ENCODE results near the gene NMT1. TPM values are rescaled to one million over a fixed set of nuclear protein-coding genes. Genes with fewer than 3 reads are reported as not detected.

NMT1 gene
- polyA plus RNA-seq, 1 of the 3 experiments (the other 2 are of a cell fraction), result 30.1 TPM

- no peak for TF ChIP-seq CTCF (IDR thresholded peaks at IDR 0.05)
Measured at GRCh38 chr17:45120558-45120957, 59.4 kb downstream of the NMT1 start (continued).

- CTCF ChIA-PET, result interaction anchor here (3.9 to 9.1 kb wide), 2 partner anchors 11 to 22 kb away, joined by 29 to 169 read pairs; partner anchors contain the start of genes ACBD4 and PLCD3
- peaks cover 13% of the 10 kb centered on the region for H3F3A ChIP-seq (replicated peaks; ENCODE audit: insufficient read depth)
Measured at GRCh38 chr17:45121055-45121454, 59.9 kb downstream of the NMT1 start.

More at GRCh38 chr17:45121055-45121454, 59.9 kb downstream of the NMT1 start:
- H3K4me2 ChIP-seq, result no peak overlapping the region
- H3K79me2 ChIP-seq (ENCODE audit: insufficient read depth), result peaks cover 46% of the 10 kb centered on the region
- no peaks in the 10 kb centered on the region for H3K27me3 ChIP-seq (ENCODE audit: insufficient read depth)
- H3K9me2 ChIP-seq, result no peaks in the 10 kb centered on the region
- H3K9ac ChIP-seq, result no peak overlapping the region
- POLR2A ChIA-PET, result no interaction called here
- peaks cover 10 to 11% of the 10 kb centered on the region in 2 experiments for H3K36me3 ChIP-seq (replicated peaks in 1 of 2; ENCODE audit: control insufficient read depth in 1 of 2, insufficient read depth in 2 of 2, low read length in 1 of 2)
- H2AFZ ChIP-seq (ENCODE audit: low read depth), result no peak overlapping the region
- DNase-seq, result no peak
- H3K4me3 ChIP-seq (ENCODE audit: low read depth in 2 of 2, low read length in 1 of 2), result no peak overlapping the region
- no peaks in the 10 kb centered on the region for H3K9me3 ChIP-seq
- peaks cover 18 to 29% of the 10 kb centered on the region in 2 experiments; a peak in 3 of 4 replicates for H3K4me1 ChIP-seq (ENCODE audit: control insufficient read depth in 1 of 2, insufficient read depth in 2 of 2, low read depth in 1 of 2, low read length in 1 of 2)
- WGBS (ENCODE audit: low lambda C conversion rate), result 95% methylated on average over 34 of the region's 45 CpGs
- H3K27ac ChIP-seq (ENCODE audit: low read depth in 2 of 2, low read length in 1 of 2), result no peak overlapping the region
- H4K20me1 ChIP-seq (ENCODE audit: insufficient read depth), result no peaks in the 10 kb centered on the region
- TF ChIP-seq FOXJ3 (CRISPR knock-in tag; IDR thresholded peaks at IDR 0.05) (no peak), PBX3 (IDR thresholded peaks at IDR 0.05) (no peak), YY1 (IDR thresholded peaks at IDR 0.05; ENCODE audit: low read depth) (no peak), CTCF (IDR thresholded peaks at IDR 0.05) (no peak), FOXM1 (IDR thresholded peaks at IDR 0.05; ENCODE audit: low read depth) (no peak), IRF3 (IDR thresholded peaks at IDR 0.05; ENCODE audit: low read depth, low read length) (no peak), RAD21 (IDR thresholded peaks at IDR 0.05; ENCODE audit: low read length) (no peak), SIN3A (IDR thresholded peaks at IDR 0.05; ENCODE audit: borderline replicate concordance, low read depth, low read length) (no peak), JUND (IDR thresholded peaks at IDR 0.05) (no peak), EZH2phosphoT487 (IDR thresholded peaks at IDR 0.05; ENCODE audit: borderline replicate concordance, low read depth) (no peak), USF2 (IDR thresholded peaks at IDR 0.05; ENCODE audit: borderline replicate concordance, low read depth, low read length) (no peak), ELF1 (IDR thresholded peaks at IDR 0.05) (no peak), REST (IDR thresholded peaks at IDR 0.05; ENCODE audit: low read depth, low read length) (no peak), MXI1 (IDR thresholded peaks at IDR 0.05; ENCODE audit: low read depth, low read length) (no peak), RXRA (IDR thresholded peaks at IDR 0.05; ENCODE audit: borderline replicate concordance, low read depth) (no peak), GATA2 (CRISPR knock-in tag; IDR thresholded peaks at IDR 0.05) (no peak), TAF1 (IDR thresholded peaks at IDR 0.05; ENCODE audit: borderline replicate concordance, low read depth, low read length) (no peak), ZBTB33 (IDR thresholded peaks at IDR 0.05; ENCODE audit: borderline replicate concordance, low read depth) (no peak)

All from SK-N-SH (cell line).